A673 (cell line): ENCODE results near the gene TBCD. TPM values are rescaled to one million over a fixed set of nuclear protein-coding genes. Genes with fewer than 3 reads are reported as not detected.

ENCODE experiments used
- BruUV-seq: library from RNA; stranded (reverse); fragments of 400-500 nt; replicated peaks from 2 replicates; lab custom pipeline; 2021; lab: Mats Ljungman, UMichigan
- CTCF ChIA-PET: fragments of 300-600 bp; sonication (Branson Sonifier 250); formaldehyde crosslinking; loops from one replicate; lab custom pipeline; 2022; ENCODE audit warnings: antibody characterized with exemption; lab: Charles Lee
- POLR2A ChIA-PET: fragments of 300-600 bp; sonication (Branson Sonifier 250); formaldehyde crosslinking; loops from one replicate; lab custom pipeline; 2022; ENCODE audit warnings: antibody characterized with exemption; ENCODE audit not compliant: low non-redundant PET; lab: Charles Lee
- DNase-seq: peaks from one replicate; pipeline ENCODE4 v3.0.0-alpha.2; 2015; ENCODE audit warnings: low spot score
- H3K27ac ChIP-seq: fragments of 200-600 bp; sonication (generic); 2 replicates; pipeline ENCODE4 v1.5.1; 2016; ENCODE audit warnings: mixed run types, low read depth, mild to moderate bottlenecking, mixed read lengths, antibody characterized with exemption, low read length; ENCODE audit not compliant: poor library complexity, severe bottlenecking
- H3K27me3 ChIP-seq: fragments of 200-600 bp; sonication (generic); replicated peaks from 2 replicates; pipeline ENCODE4 v1.6.1; 2017; ENCODE audit warnings: mixed run types, low read depth, mild to moderate bottlenecking, mixed read lengths, antibody characterized with exemption, low read length; ENCODE audit not compliant: insufficient read depth, poor library complexity
- H3K36me3 ChIP-seq: fragments of 200-600 bp; sonication (generic); 2 replicates; pipeline ENCODE4 v1.6.1; 2016; ENCODE audit warnings: mixed run types, mild to moderate bottlenecking, mixed read lengths, antibody characterized with exemption, low read length; ENCODE audit not compliant: insufficient read depth, poor library complexity, severe bottlenecking
- H3K4me1 ChIP-seq: fragments of 200-600 bp; sonication (generic); 2 replicates; pipeline ENCODE4 v1.6.1; 2017; ENCODE audit warnings: mixed run types, mild to moderate bottlenecking, mixed read lengths, antibody characterized with exemption, low read length; ENCODE audit not compliant: insufficient read depth, poor library complexity, severe bottlenecking
- H3K4me3 ChIP-seq: fragments of 200-600 bp; sonication (generic); 2 replicates; pipeline ENCODE4 v1.5.1; 2016; ENCODE audit warnings: low read depth, mixed run types, mild to moderate bottlenecking, mixed read lengths, low read length; ENCODE audit not compliant: poor library complexity, severe bottlenecking
- H3K9me3 ChIP-seq: fragments of 200-600 bp; sonication (generic); 2 replicates; pipeline ENCODE4 v1.6.1; 2016; ENCODE audit warnings: mixed run types, low read depth, mild to moderate bottlenecking, mixed read lengths, antibody characterized with exemption, low read length; ENCODE audit not compliant: poor library complexity, severe bottlenecking
- EZH2 ChIP-seq: fragments of 200-600 bp; sonication (generic); IDR thresholded peaks from 2 replicates; pipeline ENCODE4 v1.6.1; 2017; ENCODE audit warnings: borderline replicate concordance, low read depth, mild to moderate bottlenecking, mixed read lengths, antibody characterized with exemption, low read length; ENCODE audit not compliant: poor library complexity, severe bottlenecking
- intact Hi-C: fragments of 100-400 bp; cut with micrococcal nuclease; formaldehyde crosslinking; loops from one replicate; pipeline ENCODE4 v1.10.0; 2022; ENCODE audit not compliant: unreplicated experiment
- total RNA-seq: library from RNA; stranded (reverse); gene quantifications from 2 replicates; pipeline ENCODE4 v1.2.3, GENCODE V29; 2021
- TF ChIP-seq, protein P1 (sequence below): fragments of 300-800, 200-600 bp; sonication (generic); conservative IDR thresholded peaks from 2 replicates; pipeline ENCODE4 v1.5.1; 2017; ENCODE audit warnings: low read depth, mild to moderate bottlenecking, antibody characterized with exemption, low read length, moderate library complexity, mixed read lengths

Gene TBCD
- total RNA-seq, 1 experiment from 2014 or later: 113 TPM

DNA sequence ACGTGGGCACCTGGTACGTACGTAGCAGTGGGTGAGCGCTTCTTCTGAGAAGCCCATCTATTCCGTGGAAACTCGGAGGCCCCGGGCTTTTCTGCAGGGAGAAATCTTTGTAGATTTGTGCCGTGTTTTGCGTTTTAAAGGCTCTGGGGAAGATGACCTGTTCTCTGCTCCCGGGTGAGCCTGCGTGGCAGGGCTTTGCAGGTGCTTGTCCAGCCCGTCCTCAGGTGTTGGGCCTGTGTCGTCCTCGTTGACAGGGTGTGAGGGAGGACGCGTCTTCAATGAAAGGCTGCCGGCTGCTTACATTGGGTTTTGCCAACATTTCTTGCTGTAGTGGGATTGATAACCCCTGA lies 175.4 kb downstream of the TBCD start:
- H3K27ac ChIP-seq: no peak overlapping the region
- H3K36me3 ChIP-seq: peaks cover 17% of the 10 kb centered on the region
- ChIA-PET POLR2A (no interaction called here), CTCF (no interaction called here)
- no TSS peak for BruUV-seq
- intact Hi-C loops: no loop called here
- H3K27me3 ChIP-seq: no peaks in the 10 kb centered on the region
- TF ChIP-seq EZH2: no peak
- TF ChIP-seq, protein P1, sequence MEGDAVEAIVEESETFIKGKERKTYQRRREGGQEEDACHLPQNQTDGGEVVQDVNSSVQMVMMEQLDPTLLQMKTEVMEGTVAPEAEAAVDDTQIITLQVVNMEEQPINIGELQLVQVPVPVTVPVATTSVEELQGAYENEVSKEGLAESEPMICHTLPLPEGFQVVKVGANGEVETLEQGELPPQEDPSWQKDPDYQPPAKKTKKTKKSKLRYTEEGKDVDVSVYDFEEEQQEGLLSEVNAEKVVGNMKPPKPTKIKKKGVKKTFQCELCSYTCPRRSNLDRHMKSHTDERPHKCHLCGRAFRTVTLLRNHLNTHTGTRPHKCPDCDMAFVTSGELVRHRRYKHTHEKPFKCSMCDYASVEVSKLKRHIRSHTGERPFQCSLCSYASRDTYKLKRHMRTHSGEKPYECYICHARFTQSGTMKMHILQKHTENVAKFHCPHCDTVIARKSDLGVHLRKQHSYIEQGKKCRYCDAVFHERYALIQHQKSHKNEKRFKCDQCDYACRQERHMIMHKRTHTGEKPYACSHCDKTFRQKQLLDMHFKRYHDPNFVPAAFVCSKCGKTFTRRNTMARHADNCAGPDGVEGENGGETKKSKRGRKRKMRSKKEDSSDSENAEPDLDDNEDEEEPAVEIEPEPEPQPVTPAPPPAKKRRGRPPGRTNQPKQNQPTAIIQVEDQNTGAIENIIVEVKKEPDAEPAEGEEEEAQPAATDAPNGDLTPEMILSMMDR: no peak
- no peak for DNase-seq
- no peak overlapping the region for H3K4me3 ChIP-seq
- H3K4me1 ChIP-seq: peaks cover 13% of the 10 kb centered on the region
- no peaks in the 10 kb centered on the region for H3K9me3 ChIP-seq

DNA sequence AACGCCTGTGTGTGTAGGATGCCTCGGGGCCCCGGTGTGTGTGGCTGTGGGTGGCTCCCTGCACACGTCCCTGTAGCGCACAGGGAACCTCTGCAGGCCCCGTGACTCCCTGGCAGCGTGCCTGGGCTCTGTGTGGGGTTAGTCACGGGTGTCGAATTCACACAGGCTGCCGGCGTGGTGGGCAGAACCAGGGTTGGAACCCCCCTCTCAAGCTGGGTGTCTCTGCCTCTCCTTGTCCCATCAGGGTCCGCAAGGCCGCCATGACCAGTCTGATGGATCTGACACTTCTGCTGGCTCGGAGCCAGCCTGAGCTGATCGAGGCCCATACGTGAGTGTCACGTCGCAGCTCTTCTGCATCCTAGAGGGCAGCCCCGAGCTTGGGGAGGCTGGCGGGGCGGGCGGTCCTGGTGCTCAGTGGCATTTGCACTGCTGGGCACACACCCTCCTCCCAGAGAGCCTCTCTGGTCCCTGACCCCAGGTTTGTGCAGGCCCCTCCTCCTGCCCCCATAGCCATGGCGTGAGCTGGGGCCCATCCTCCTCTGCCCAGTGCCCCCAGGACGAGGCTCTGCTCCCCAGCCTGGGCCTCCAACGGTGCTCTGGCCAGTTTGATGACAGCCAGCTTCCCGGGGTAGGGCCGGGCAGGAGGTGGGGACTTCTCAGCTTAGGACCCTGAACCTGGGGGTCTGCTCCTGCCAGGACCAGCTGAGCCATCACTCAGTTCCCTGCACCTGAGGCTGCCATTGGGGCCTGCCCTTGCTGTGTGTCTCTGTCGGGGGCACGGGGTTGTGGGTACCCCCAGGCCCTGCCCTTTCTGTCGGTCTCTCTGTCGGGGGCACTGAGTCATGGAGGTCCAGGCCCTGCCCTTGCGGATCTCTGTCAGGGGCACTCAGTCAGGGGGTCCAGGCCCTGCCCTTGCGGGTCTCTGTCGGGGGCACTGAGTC lies 176.1 kb downstream of the TBCD start:
- POLR2A ChIA-PET: no interaction called here
- H3K4me3 ChIP-seq: no peak overlapping the region
- H3K36me3 ChIP-seq: peaks cover 17% of the 10 kb centered on the region
- TF ChIP-seq EZH2: no peak
- TF ChIP-seq, protein P1: no peak
- intact Hi-C loops: no loop called here
- no peaks in the 10 kb centered on the region for H3K9me3 ChIP-seq
- peaks cover 18% of the 10 kb centered on the region for H3K4me1 ChIP-seq
- CTCF ChIA-PET: no interaction called here
- peak; percentile 31 for DNase-seq
- H3K27ac ChIP-seq: no peak overlapping the region
- BruUV-seq: no TSS peak
- no peaks in the 10 kb centered on the region for H3K27me3 ChIP-seq

DNA sequence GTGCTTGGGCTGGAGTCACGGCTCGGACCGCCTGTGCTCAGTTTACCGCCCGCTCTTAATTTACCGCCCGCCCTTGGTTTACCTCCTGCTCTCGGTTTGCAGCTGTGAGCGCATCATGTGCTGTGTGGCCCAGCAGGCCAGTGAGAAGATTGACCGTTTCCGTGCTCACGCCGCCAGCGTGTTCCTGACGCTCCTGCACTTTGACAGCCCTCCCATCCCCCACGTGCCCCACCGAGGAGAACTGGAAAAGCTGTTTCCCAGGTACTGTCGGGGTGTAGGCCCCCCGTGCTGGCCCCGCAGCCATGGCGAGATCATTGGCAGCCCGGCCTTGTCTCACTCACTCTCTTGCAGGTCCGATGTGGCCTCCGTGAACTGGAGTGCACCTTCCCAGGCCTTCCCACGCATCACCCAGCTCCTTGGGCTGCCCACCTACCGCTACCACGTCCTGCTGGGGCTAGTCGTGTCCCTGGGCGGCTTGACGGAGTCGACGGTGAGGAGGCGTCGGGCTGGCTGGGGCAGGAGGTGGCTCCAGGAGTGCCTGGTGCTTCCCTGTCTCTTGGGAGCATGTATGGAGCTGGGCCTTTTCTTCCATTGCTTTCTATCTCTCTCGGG lies 177.3 kb downstream of the TBCD start:
- TF ChIP-seq, protein P1: no peak
- no peak for TF ChIP-seq EZH2
- intact Hi-C loops: no loop called here
- Histone ChIP-seq H3K27me3 (no peaks in the 10 kb centered on the region), H3K9me3 (no peaks in the 10 kb centered on the region), H3K27ac (no peak overlapping the region), H3K4me3 (no peak overlapping the region), H3K4me1 (peaks cover 18% of the 10 kb centered on the region), H3K36me3 (peaks cover 19% of the 10 kb centered on the region)
- no peak for DNase-seq
- CTCF ChIA-PET: no interaction called here
- POLR2A ChIA-PET: no interaction called here
- BruUV-seq: no TSS peak
